PC-9 (cell line): ENCODE data around the gene RTKN. TPM values are rescaled to one million over a fixed set of nuclear protein-coding genes. Genes with fewer than 3 reads are reported as not detected.

Source experiments
- BruUV-seq: library from RNA; stranded (reverse); fragments of 400-500 nt; replicated peaks from 2 replicates; lab custom pipeline; 2021; lab: Mats Ljungman, UMichigan
- CTCF ChIA-PET: fragments of 300-600 bp; sonication (Branson Sonifier 250); formaldehyde crosslinking; loops from one replicate; lab custom pipeline; 2022; ENCODE audit warnings: antibody characterized with exemption; lab: Charles Lee
- POLR2A ChIA-PET: fragments of 300-600 bp; sonication (Branson Sonifier 250); formaldehyde crosslinking; loops from one replicate; lab custom pipeline; 2022; ENCODE audit warnings: antibody characterized with exemption; ENCODE audit not compliant: unreplicated experiment; lab: Charles Lee
- DNase-seq, 2 experiments: peaks; one replicate each; pipeline versions ENCODE4 v3.0.0 to v3.0.0-alpha.2; 2015 to 2022; ENCODE audit warnings: mixed read lengths in 1 of 2
- H2AFZ ChIP-seq: fragments of 200-600 bp; sonication (generic); 2 replicates; pipeline ENCODE4 v1.8.1; 2017; ENCODE audit warnings: antibody characterized with exemption
- H3F3A ChIP-seq: fragments of 200-600 bp; sonication (generic); 2 replicates; pipeline ENCODE4 v1.8.1; 2017; ENCODE audit warnings: antibody characterized with exemption, mild to moderate bottlenecking, low read depth; ENCODE audit not compliant: insufficient read depth
- H3K27ac ChIP-seq: fragments of 200-600 bp; sonication (generic); 2 replicates; pipeline ENCODE4 v1.6.1; 2016; ENCODE audit warnings: mixed run types
- H3K27me3 ChIP-seq: fragments of 200-600 bp; sonication (generic); 2 replicates; pipeline ENCODE4 v1.6.1; 2016; ENCODE audit warnings: low read depth, mixed run types; ENCODE audit not compliant: insufficient read depth
- H3K36me3 ChIP-seq: fragments of 200-600 bp; sonication (generic); 2 replicates; pipeline ENCODE4 v1.6.1; 2016; ENCODE audit warnings: low read depth, mixed run types
- H3K4me1 ChIP-seq: fragments of 200-600 bp; sonication (generic); replicated peaks from 2 replicates; pipeline ENCODE4 v1.6.1; 2016; ENCODE audit warnings: mixed run types; ENCODE audit not compliant: insufficient read depth
- H3K4me2 ChIP-seq: fragments of 200-600 bp; sonication (generic); 2 replicates; pipeline ENCODE4 v1.6.1; 2017; ENCODE audit warnings: mixed run types
- H3K4me3 ChIP-seq: fragments of 200-600 bp; sonication (generic); 2 replicates; pipeline ENCODE4 v1.6.1; 2016; ENCODE audit warnings: mixed run types
- H3K79me2 ChIP-seq: fragments of 200-600 bp; sonication (generic); 2 replicates; pipeline ENCODE4 v1.6.1; 2017; ENCODE audit warnings: low read depth, mixed run types
- H3K9me2 ChIP-seq: fragments of 200-600 bp; sonication (generic); 2 replicates; pipeline ENCODE4 v1.8.1; 2017; ENCODE audit warnings: mild to moderate bottlenecking; ENCODE audit not compliant: insufficient read depth
- H3K9me3 ChIP-seq: fragments of 200-600 bp; sonication (generic); 2 replicates; pipeline ENCODE4 v1.8.1; 2016; ENCODE audit warnings: low read depth; ENCODE audit not compliant: insufficient read depth
- H4K20me1 ChIP-seq: fragments of 200-600 bp; sonication (generic); 2 replicates; pipeline ENCODE4 v1.8.1; 2017; ENCODE audit not compliant: insufficient read depth
- EZH2 ChIP-seq: fragments of 200-600 bp; sonication (generic); IDR thresholded peaks from 2 replicates; pipeline ENCODE4 v1.8.0; 2017; ENCODE audit warnings: antibody characterized with exemption, low read depth
- intact Hi-C: fragments of 100-400 bp; cut with micrococcal nuclease; formaldehyde crosslinking; loops from one replicate; pipeline ENCODE4 v1.10.0; 2022; ENCODE audit not compliant: unreplicated experiment
- total RNA-seq: library from RNA; stranded (reverse); gene quantifications from 2 replicates; pipeline ENCODE4 v1.2.3, GENCODE V29; 2021
- TF ChIP-seq, protein P1 (sequence below): fragments of 200-600 bp; sonication (generic); conservative IDR thresholded peaks from 2 replicates; pipeline ENCODE4 v1.6.1; 2017; ENCODE audit warnings: mixed run types, antibody characterized with exemption, mild to moderate bottlenecking, moderate library complexity

The RTKN gene
- total RNA-seq, 1 experiment from 2014 or later, result 58.9 TPM

DNA sequence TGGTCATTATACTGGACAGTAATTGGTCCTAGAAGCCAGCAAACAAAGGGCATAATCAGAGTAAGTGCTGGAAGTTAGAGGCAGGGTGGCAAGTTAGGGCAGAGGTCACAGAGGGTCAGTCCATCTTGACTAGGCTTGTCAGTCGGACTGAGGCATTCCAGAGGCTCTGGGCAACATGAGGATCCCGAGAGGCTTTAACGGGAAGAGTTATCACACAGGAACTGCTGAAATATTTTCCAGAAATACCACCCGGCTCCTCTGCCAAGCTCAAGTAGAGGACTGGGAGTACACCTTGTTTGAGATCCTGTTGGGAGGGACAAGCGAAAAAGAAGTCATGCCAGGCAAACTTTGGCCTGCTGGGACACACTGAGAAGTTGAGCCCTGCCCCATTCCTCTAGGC, 34.1 kb downstream of the RTKN start:
- no peaks in the 10 kb centered on the region for H3K79me2 ChIP-seq
- H3K27ac ChIP-seq, result no peak overlapping the region
- ChIA-PET POLR2A (no interaction called here), CTCF (no interaction called here)
- BruUV-seq, result no TSS peak
- H3K4me1 ChIP-seq, result peaks cover 11% of the 10 kb centered on the region
- H3K27me3 ChIP-seq, result no peaks in the 10 kb centered on the region
- H2AFZ ChIP-seq, result no peak overlapping the region
- no peak overlapping the region for H3K4me3 ChIP-seq
- no peaks in the 10 kb centered on the region for H3K9me3 ChIP-seq
- no peaks in the 10 kb centered on the region for H3K9me2 ChIP-seq
- no peak for TF ChIP-seq EZH2
- TF ChIP-seq, protein P1, sequence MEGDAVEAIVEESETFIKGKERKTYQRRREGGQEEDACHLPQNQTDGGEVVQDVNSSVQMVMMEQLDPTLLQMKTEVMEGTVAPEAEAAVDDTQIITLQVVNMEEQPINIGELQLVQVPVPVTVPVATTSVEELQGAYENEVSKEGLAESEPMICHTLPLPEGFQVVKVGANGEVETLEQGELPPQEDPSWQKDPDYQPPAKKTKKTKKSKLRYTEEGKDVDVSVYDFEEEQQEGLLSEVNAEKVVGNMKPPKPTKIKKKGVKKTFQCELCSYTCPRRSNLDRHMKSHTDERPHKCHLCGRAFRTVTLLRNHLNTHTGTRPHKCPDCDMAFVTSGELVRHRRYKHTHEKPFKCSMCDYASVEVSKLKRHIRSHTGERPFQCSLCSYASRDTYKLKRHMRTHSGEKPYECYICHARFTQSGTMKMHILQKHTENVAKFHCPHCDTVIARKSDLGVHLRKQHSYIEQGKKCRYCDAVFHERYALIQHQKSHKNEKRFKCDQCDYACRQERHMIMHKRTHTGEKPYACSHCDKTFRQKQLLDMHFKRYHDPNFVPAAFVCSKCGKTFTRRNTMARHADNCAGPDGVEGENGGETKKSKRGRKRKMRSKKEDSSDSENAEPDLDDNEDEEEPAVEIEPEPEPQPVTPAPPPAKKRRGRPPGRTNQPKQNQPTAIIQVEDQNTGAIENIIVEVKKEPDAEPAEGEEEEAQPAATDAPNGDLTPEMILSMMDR, result no peak
- no peaks in the 10 kb centered on the region for H3K36me3 ChIP-seq
- intact Hi-C loops, result no loop called here
- no peak overlapping the region for H3K4me2 ChIP-seq
- H4K20me1 ChIP-seq, result no peaks in the 10 kb centered on the region
- DNase-seq, result no peak
- H3F3A ChIP-seq, result 0 out of 2 replicates have a peak, but pooled peaks cover 4% of the 10 kb centered on the region

DNA sequence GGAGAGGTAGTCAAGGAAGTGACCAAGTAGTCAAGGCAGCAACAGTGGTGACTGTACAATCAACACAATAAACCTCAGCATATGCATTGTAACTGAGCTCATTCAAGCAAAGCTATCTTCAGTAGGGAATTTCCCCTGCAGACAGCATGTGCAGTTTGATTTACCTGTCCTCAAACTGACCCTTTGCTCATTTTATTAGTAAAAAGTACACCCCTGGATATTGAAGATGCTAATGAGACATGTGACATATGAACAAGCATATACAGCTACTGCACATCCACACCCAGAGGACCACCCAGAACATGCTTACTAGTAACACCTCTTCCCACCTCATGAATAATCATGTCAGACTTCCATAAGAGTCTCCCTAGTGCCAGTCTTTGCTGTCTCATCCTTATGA, 35.7 kb downstream of the RTKN start:
- H3K9me3 ChIP-seq, result no peaks in the 10 kb centered on the region
- H4K20me1 ChIP-seq, result no peaks in the 10 kb centered on the region
- H3K27ac ChIP-seq, result no peak overlapping the region
- BruUV-seq, result no TSS peak
- no peaks in the 10 kb centered on the region for H3K27me3 ChIP-seq
- H3F3A ChIP-seq, result 0 out of 2 replicates have a peak, but pooled peaks cover 4% of the 10 kb centered on the region
- no peaks in the 10 kb centered on the region for H3K79me2 ChIP-seq
- no peak overlapping the region for H2AFZ ChIP-seq
- H3K9me2 ChIP-seq, result no peaks in the 10 kb centered on the region
- CTCF ChIA-PET, result interaction anchor here (0.6 kb wide), 1 partner anchor 178 kb away, joined by 4 read pairs; no protein-coding TSS in a partner anchor
- TF ChIP-seq EZH2, result no peak
- TF ChIP-seq, protein P1, result no peak
- DNase-seq, result no peak
- H3K4me2 ChIP-seq, result no peak overlapping the region
- intact Hi-C loops, result no loop called here
- no peaks in the 10 kb centered on the region for H3K36me3 ChIP-seq
- no peak overlapping the region for H3K4me3 ChIP-seq
- POLR2A ChIA-PET, result no interaction called here
- peaks cover 11% of the 10 kb centered on the region for H3K4me1 ChIP-seq

DNA sequence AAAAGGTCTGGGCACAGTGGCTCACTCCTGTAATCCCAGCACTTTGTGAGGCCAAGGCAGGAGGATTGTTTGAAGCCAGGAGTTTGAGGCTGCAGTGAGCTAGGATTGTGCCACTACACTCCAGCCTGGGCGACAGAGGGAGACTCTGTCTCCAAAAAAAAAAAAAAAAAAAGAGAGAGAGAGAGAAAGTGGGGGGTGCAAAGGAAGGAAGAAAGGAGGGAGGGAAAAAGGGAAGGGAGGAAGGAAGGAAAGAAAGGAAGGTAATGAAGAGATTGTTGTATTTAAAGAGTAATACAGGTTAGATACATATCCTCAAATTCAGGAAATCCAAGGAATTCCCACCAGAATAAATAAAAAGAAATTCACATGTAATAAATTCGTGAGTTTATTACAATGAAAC, 39.8 kb downstream of the RTKN start:
- intact Hi-C loops, result no loop called here
- H3K4me3 ChIP-seq, result no peak overlapping the region
- no peaks in the 10 kb centered on the region for H3K27me3 ChIP-seq
- peaks cover 5% of the 10 kb centered on the region for H3K4me1 ChIP-seq
- no peak overlapping the region for H3K4me2 ChIP-seq
- ChIA-PET POLR2A (interaction anchor here (0.6 kb wide), 1 partner anchor 36 kb away, joined by 10 read pairs; no protein-coding TSS in a partner anchor), CTCF (interaction anchor here (0.6 kb wide), 1 partner anchor 38 kb away, joined by 5 read pairs; no protein-coding TSS in a partner anchor)
- no peaks in the 10 kb centered on the region for H3K9me3 ChIP-seq
- H3F3A ChIP-seq, result 0 out of 2 replicates have a peak, but pooled peaks cover 4% of the 10 kb centered on the region
- H3K9me2 ChIP-seq, result no peaks in the 10 kb centered on the region; the same call in 1 of the 2 replicates
- no TSS peak for BruUV-seq
- no peak for DNase-seq
- no peaks in the 10 kb centered on the region for H3K79me2 ChIP-seq
- H3K36me3 ChIP-seq, result no peaks in the 10 kb centered on the region
- no peak overlapping the region for H2AFZ ChIP-seq
- TF ChIP-seq, protein P1, result no peak
- TF ChIP-seq EZH2, result no peak
- H3K27ac ChIP-seq, result no peak overlapping the region
- H4K20me1 ChIP-seq, result no peaks in the 10 kb centered on the region
